ENCODE measurements around the gene EFCAB11.

The EFCAB11 gene, protein sequence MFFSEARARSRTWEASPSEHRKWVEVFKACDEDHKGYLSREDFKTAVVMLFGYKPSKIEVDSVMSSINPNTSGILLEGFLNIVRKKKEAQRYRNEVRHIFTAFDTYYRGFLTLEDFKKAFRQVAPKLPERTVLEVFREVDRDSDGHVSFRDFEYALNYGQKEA

GRCh38 chr14:89954070-89955021 is at the start of gene EFCAB11:
TSS of gene EFCAB11 (minus strand) at chr14:89954730. CDS start at chr14:89954660, 70 bp downstream.
- Mint-ChIP-seq H3K27ac (peak within 1 kb of the TSS; percentile 81), H3K27me3 (no peaks in the 10 kb centered on the region), H3K4me3 (peak within 1 kb of the TSS; percentile 97), H3K36me3 (ENCODE audit: low read depth) (peaks cover 39% of the 10 kb centered on the region), H3K4me1 (ENCODE audit: low read depth) (peaks cover 33% of the 10 kb centered on the region), H3K9me3 (no peaks in the 10 kb centered on the region)
- intact Hi-C loops (cut with micrococcal nuclease): loop anchor here (5.0 kb wide), 2 partner anchors 378 to 443 kb away; partner anchors contain the start of genes CALM1 and NRDE2

DNA sequence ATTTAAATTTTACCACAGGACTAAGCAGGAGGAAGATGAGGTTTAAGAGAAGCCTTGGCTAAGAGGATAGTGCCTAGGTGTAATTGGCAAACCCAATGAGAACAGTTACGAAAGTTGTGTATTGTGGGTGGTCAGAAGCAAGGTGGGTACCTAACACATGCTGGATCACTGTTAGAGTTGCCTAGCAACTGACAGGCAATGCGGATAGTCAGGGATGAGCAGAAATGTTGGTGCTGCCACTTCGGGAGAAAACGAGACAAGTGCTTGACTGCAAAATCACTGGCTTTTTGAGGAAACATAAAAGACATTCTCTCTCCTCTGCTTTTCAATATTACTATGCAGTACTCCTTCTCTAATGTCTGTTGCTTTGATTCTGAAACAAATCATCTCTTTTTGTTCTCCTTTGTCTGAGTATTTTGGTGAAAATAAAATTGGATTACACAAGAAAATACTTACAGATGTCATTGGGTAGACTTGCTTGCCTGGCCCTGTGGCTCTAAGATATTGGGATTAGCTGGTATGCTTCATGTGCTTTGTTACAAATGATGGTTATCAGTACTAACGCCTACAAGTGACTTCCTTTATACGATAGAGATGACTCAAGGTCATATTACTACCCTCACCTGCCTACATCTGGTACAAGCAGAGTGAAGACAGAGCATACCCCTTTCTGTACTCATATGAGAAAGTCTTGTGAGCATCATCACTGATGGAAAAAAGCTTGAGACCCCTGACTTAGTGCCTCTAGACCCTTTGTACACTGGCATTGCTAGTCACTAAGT is 49.2 kb upstream of the EFCAB11 start:
- intact Hi-C loops (cut with micrococcal nuclease): no loop called here
- Mint-ChIP-seq H3K27me3 (no peaks in the 10 kb centered on the region), H3K4me1 (ENCODE audit: low read depth) (no peaks in the 10 kb centered on the region), H3K36me3 (ENCODE audit: low read depth) (peaks cover 74% of the 10 kb centered on the region), H3K9me3 (no peaks in the 10 kb centered on the region), H3K27ac (no peak overlapping the region), H3K4me3 (no peak overlapping the region)

DNA sequence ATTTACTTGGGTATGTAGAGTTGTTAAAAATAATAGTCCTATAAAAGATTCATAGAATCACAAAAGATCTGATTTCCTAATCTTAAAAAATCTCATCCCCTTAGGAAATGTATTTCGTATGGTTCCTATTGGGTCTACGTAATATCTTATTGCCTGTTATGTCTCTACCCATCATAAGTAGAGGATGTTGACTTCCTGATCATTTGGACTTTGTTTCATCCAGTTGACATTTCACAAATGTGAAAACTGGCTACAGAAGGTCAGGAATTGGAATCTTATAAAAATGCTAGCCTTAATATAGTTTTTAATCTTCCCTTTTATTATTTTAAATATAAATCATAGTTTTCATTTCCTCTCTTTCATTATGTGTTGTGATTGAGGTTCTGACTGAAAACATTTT is 46.4 kb upstream of the EFCAB11 start:
- Mint-ChIP-seq H3K4me3 (no peak overlapping the region), H3K36me3 (ENCODE audit: low read depth) (peaks cover 74% of the 10 kb centered on the region), H3K27ac (no peak overlapping the region), H3K9me3 (no peaks in the 10 kb centered on the region), H3K4me1 (ENCODE audit: low read depth) (no peaks in the 10 kb centered on the region), H3K27me3 (no peaks in the 10 kb centered on the region)
- intact Hi-C loops (cut with micrococcal nuclease): no loop called here

DNA sequence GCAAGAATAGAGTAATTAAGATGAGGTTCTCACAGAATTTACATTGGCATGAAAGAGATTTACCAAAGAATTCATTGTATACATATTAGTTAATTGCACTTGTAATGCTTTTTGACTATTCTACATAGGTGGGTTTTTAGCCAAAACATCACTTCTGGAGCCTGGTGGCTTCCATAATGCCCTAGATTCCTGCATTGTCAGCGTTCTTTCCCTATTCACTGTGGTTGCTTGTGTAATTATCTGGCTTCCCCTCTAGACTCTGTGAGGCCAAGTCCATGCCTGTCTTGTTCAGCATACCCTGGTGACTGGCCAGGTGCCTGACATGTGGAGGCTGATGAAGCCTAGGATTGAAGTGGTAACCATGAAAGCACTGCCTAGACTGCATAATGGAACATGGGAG is 42.4 kb upstream of the EFCAB11 start:
- H3K4me1 Mint-ChIP-seq (ENCODE audit: low read depth): no peaks in the 10 kb centered on the region

DNA sequence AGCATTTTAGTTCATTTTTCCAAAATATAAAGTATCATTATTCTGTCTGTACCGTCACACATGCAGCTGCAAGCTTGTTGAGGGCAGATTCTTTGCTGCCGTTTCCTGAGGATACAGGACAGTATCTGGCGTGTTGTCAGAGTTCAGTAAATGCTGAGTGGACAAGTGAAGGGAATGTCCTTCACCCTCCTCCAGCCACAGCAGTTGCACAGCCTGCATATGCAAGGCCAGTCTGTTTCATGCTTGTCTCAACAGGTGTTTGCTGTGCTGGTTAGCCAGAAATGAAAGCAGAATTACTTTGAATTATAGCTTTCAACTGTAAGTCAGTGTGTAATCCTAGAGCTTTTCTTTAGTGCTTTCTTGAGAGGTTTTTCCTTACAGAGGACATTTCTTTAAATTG is 37.7 kb upstream of the EFCAB11 start:
- intact Hi-C loops (cut with micrococcal nuclease): no loop called here
- H3K4me1 Mint-ChIP-seq (ENCODE audit: low read depth): no peaks in the 10 kb centered on the region
- H3K9me3 Mint-ChIP-seq: no peaks in the 10 kb centered on the region
- H3K36me3 Mint-ChIP-seq (ENCODE audit: low read depth): peaks cover 81% of the 10 kb centered on the region
- no peaks in the 10 kb centered on the region for H3K27me3 Mint-ChIP-seq
- H3K27ac Mint-ChIP-seq: no peak overlapping the region
- H3K4me3 Mint-ChIP-seq: no peak overlapping the region

More for the DNA sequence above, 42.4 kb upstream of the EFCAB11 start:
- no peak overlapping the region for H3K27ac Mint-ChIP-seq
- no peak overlapping the region for H3K4me3 Mint-ChIP-seq
- intact Hi-C loops (cut with micrococcal nuclease): no loop called here
- no peaks in the 10 kb centered on the region for H3K27me3 Mint-ChIP-seq
- H3K36me3 Mint-ChIP-seq (ENCODE audit: low read depth): peaks cover 78% of the 10 kb centered on the region
- H3K9me3 Mint-ChIP-seq: no peaks in the 10 kb centered on the region

DNA sequence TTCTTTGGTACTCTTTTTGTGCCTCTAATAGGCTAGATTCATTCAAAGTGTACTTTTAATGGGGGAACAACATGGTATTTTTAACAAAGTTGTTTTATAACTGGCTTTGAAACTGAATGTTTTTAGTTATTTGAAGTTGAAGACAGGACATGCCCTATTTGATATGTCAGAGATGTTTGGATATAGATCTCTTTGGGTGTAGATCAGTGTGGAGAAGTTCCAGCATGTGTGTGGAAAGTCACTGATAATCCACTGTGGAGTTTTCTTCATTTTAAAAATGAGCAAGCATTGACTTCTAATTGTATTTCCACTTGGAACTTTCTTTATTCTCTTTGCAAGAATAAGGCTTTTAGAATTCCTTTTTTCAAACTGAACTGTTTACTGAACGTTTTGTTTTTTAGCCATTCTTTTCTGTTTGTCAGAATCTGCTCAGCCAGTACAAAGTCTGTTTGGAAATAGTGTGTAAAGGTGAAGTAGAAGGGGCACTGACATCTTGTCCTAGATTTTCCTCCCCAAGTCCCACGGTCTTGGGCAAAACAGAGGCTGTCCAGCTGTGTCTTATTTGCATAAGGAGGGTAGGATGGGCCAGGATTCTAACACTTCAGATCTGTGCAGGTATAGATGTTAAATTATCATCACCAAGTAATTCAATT is 36.2 kb upstream of the EFCAB11 start:
- intact Hi-C loops (cut with micrococcal nuclease): no loop called here
- H3K4me3 Mint-ChIP-seq: no peak overlapping the region
- peaks cover 81% of the 10 kb centered on the region for H3K36me3 Mint-ChIP-seq (ENCODE audit: low read depth)
- no peaks in the 10 kb centered on the region for H3K4me1 Mint-ChIP-seq (ENCODE audit: low read depth)
- no peaks in the 10 kb centered on the region for H3K9me3 Mint-ChIP-seq
- no peak overlapping the region for H3K27ac Mint-ChIP-seq
- no peaks in the 10 kb centered on the region for H3K27me3 Mint-ChIP-seq

DNA sequence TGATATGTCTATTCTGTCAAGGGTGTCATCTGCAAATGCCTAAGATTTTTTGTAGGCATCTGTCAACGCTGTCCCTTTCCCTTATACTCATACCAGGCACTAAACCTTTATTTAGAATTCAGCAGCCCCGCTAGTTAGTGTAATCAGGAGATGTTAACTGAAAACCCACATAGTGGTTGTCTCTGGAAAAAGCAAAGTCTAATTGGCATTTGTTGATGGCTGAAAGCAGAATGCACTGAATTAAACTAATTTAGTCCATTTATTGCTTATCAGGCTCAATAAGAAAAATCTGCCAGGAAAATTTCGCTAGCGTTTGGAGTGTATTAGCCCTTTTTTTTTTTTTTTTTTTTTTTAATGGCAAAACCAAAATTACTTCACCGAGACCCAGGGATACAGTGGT is 35.7 kb upstream of the EFCAB11 start:
- H3K4me1 Mint-ChIP-seq (ENCODE audit: low read depth): no peaks in the 10 kb centered on the region
- H3K9me3 Mint-ChIP-seq: no peaks in the 10 kb centered on the region
- H3K27me3 Mint-ChIP-seq: no peaks in the 10 kb centered on the region
- H3K27ac Mint-ChIP-seq: no peak overlapping the region
- H3K36me3 Mint-ChIP-seq (ENCODE audit: low read depth): peaks cover 80% of the 10 kb centered on the region
- intact Hi-C loops (cut with micrococcal nuclease): no loop called here
- no peak overlapping the region for H3K4me3 Mint-ChIP-seq

DNA sequence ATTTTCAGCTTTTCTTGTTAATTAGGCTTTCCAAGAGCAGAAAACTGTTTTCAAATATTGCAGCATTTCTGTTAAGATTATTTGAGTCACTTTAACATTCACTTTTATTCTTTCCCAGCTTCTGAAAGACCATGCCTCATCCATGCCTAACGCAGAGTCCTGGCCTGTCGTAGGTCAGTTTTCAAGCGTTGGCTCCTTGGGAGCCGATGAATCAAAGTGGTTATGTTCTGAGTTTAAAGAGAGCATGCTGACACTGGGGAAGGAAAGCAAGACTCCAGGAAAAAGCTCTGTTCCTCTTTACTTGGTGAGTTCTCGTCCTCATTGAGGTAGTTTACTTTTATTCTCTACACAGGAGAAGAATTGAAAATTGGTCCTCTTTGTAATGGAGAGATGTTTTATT is 34.3 kb upstream of the EFCAB11 start:
- Mint-ChIP-seq H3K27ac (no peak overlapping the region), H3K9me3 (no peaks in the 10 kb centered on the region), H3K27me3 (no peaks in the 10 kb centered on the region), H3K36me3 (ENCODE audit: low read depth) (peaks cover 79% of the 10 kb centered on the region), H3K4me1 (ENCODE audit: low read depth) (no peaks in the 10 kb centered on the region), H3K4me3 (no peak overlapping the region)
- intact Hi-C loops (cut with micrococcal nuclease): no loop called here

- H3K27ac Mint-ChIP-seq: no peak overlapping the region
- no peaks in the 10 kb centered on the region for H3K9me3 Mint-ChIP-seq
- peaks cover 81% of the 10 kb centered on the region for H3K36me3 Mint-ChIP-seq (ENCODE audit: low read depth)
- H3K4me3 Mint-ChIP-seq: no peak overlapping the region
- no peaks in the 10 kb centered on the region for H3K27me3 Mint-ChIP-seq
- no peaks in the 10 kb centered on the region for H3K4me1 Mint-ChIP-seq (ENCODE audit: low read depth)
- intact Hi-C loops (cut with micrococcal nuclease): no loop called here
Measured at GRCh38 chr14:89987161-89987475, 32.6 kb upstream of the EFCAB11 start.

DNA sequence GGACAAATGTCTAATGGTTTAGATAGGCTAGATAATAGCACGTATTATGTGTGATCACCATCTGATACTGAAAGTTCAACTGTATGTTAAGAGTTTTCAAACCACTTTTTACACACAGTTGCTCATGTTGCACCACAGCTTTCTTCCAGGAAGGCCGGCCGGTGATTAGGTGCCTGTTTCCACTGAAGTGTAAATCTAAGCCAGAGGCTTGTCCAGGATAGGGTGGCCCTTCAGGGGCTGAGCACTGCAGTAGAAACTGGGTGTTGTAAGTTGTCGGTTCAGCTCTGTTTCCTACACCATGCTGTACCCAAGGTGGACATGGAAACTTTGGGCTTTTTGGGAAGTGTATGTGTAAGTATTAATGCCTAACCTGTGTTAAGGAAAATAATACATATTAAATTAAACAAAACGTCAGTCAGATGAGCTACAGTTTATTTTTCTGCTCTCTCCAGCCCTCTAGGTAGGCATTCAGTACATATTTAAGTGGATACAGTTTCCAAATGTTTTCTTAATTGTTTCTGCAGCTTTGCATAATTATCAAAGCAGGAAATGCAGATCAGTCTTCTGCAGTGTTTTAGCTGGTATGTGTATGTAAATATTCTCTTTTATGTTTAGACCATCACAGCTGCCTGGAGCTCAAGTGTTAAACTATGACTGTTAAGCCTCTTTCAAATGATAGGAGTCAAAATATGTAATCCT is 32.1 kb upstream of the EFCAB11 start:
- no peaks in the 10 kb centered on the region for H3K4me1 Mint-ChIP-seq (ENCODE audit: low read depth)
- peaks cover 86% of the 10 kb centered on the region for H3K36me3 Mint-ChIP-seq (ENCODE audit: low read depth)
- H3K27ac Mint-ChIP-seq: no peak overlapping the region
- no peaks in the 10 kb centered on the region for H3K9me3 Mint-ChIP-seq
- H3K27me3 Mint-ChIP-seq: no peaks in the 10 kb centered on the region
- no peak overlapping the region for H3K4me3 Mint-ChIP-seq
- intact Hi-C loops (cut with micrococcal nuclease): no loop called here

GRCh38 chr14:89983375-89983774 is 28.8 kb upstream of the EFCAB11 start:
- no peaks in the 10 kb centered on the region for H3K4me1 Mint-ChIP-seq (ENCODE audit: low read depth)
- no peaks in the 10 kb centered on the region for H3K27me3 Mint-ChIP-seq
- intact Hi-C loops (cut with micrococcal nuclease): no loop called here
- peaks cover 89% of the 10 kb centered on the region for H3K36me3 Mint-ChIP-seq (ENCODE audit: low read depth)
- no peak overlapping the region for H3K27ac Mint-ChIP-seq
- H3K4me3 Mint-ChIP-seq: no peak overlapping the region
- H3K9me3 Mint-ChIP-seq: no peaks in the 10 kb centered on the region

DNA sequence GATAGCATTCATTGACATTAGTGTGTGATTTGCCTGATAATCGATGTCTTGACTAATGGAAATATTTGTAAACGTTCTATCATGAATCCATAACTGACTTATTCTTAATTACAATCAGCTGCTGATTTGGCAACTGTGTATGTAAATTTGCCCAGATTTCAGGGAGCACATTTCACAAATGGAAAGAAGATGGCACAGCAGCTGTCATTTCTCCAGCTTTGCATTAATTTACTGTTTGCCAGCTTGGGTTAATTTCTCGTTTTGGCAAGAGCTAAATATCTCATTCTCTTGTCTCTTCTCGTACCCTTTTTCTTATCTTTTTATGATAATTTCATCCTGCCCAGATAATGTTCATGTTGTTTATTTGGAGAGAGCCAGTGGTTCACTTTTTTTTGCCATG is 24.1 kb upstream of the EFCAB11 start:
- intact Hi-C loops (cut with micrococcal nuclease): no loop called here
- H3K4me1 Mint-ChIP-seq (ENCODE audit: low read depth): no peaks in the 10 kb centered on the region
- no peak overlapping the region for H3K4me3 Mint-ChIP-seq
- no peaks in the 10 kb centered on the region for H3K27me3 Mint-ChIP-seq
- peaks cover 88% of the 10 kb centered on the region for H3K36me3 Mint-ChIP-seq (ENCODE audit: low read depth)
- H3K27ac Mint-ChIP-seq: no peak overlapping the region
- no peaks in the 10 kb centered on the region for H3K9me3 Mint-ChIP-seq

DNA sequence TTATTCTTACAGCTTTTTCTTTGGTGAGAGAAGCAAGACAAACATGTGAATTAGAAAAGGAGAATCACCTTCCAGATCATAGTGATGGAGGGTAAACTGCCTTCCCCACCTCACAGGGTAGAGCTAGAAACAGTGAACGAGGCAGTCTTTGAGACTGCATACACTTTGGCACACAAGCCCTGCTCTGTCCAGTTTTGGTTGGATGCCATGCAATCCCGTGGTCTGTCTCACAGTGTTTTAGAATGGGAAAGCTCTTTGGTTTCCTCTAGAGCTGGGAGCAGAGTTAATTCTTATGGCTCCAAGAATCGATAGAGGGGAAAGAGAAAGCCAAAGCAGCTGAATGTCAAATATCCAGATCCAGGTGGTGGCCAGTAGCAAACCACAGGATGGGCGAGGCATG is 23.1 kb upstream of the EFCAB11 start:
- intact Hi-C loops (cut with micrococcal nuclease): no loop called here
- H3K9me3 Mint-ChIP-seq: no peaks in the 10 kb centered on the region
- H3K27ac Mint-ChIP-seq: no peak overlapping the region
- H3K4me3 Mint-ChIP-seq: no peak overlapping the region
- no peaks in the 10 kb centered on the region for H3K4me1 Mint-ChIP-seq (ENCODE audit: low read depth)
- no peaks in the 10 kb centered on the region for H3K27me3 Mint-ChIP-seq
- H3K36me3 Mint-ChIP-seq (ENCODE audit: low read depth): peaks cover 82% of the 10 kb centered on the region
